H9 (cell line): ENCODE measurements around the gene PPP1R12B. TPM values are rescaled to one million over a fixed set of nuclear protein-coding genes. Genes with fewer than 3 reads are reported as not detected.
A peak's percentile ranks its signal among the peaks of the same experiment; 100 is the strongest.

Source experiments
- DNase-seq: peaks from one replicate; pipeline ENCODE4 v3.0.0-alpha.2; 2017
- H2AFZ ChIP-seq: one replicate; pipeline ENCODE4 v1.6.1; 2013; ENCODE audit warnings: mild to moderate bottlenecking, low read length, control low read depth, moderate library complexity
- H2AK5ac ChIP-seq: 2 replicates; pipeline ENCODE4 v1.6.1; 2013; ENCODE audit warnings: low read length, control low read depth, mixed read lengths; ENCODE audit not compliant: insufficient read length
- H2BK120ac ChIP-seq: one replicate; pipeline ENCODE4 v1.6.1; 2013; ENCODE audit warnings: low read depth, mild to moderate bottlenecking, low read length, control low read depth, inconsistent platforms; ENCODE audit not compliant: poor library complexity, severe bottlenecking
- H2BK12ac ChIP-seq: 2 replicates; pipeline ENCODE4 v1.6.1; 2013; ENCODE audit warnings: low read length, control low read depth, mixed read lengths, low read depth; ENCODE audit not compliant: insufficient read length
- H2BK15ac ChIP-seq: 2 replicates; pipeline ENCODE4 v1.6.1; 2013; ENCODE audit warnings: low read depth, low read length, control low read depth
- H2BK20ac ChIP-seq: one replicate; pipeline ENCODE4 v1.6.1; 2013; ENCODE audit warnings: low read depth, mild to moderate bottlenecking, low read length, control low read depth, inconsistent platforms; ENCODE audit not compliant: poor library complexity, severe bottlenecking
- H2BK5ac ChIP-seq: 2 replicates; pipeline ENCODE4 v1.6.1; 2013; ENCODE audit warnings: low read length, control low read depth, mixed read lengths; ENCODE audit not compliant: insufficient read length
- H3K14ac ChIP-seq: 2 replicates; pipeline ENCODE4 v1.6.1; 2013; ENCODE audit warnings: low read length, control low read depth; ENCODE audit not compliant: insufficient read depth
- H3K18ac ChIP-seq: 2 replicates; pipeline ENCODE4 v1.6.1; 2013; ENCODE audit warnings: low read depth, mild to moderate bottlenecking, mixed read lengths, low read length, control low read depth; ENCODE audit not compliant: insufficient read length
- H3K23ac ChIP-seq: 2 replicates; pipeline ENCODE4 v1.6.1; 2013; ENCODE audit warnings: low read length, control low read depth, mixed read lengths, low read depth; ENCODE audit not compliant: insufficient read length
- H3K23me2 ChIP-seq: 2 replicates; pipeline ENCODE4 v1.6.1; 2013; ENCODE audit warnings: low read depth, mild to moderate bottlenecking, mixed read lengths, low read length, control low read depth; ENCODE audit not compliant: insufficient read length, poor library complexity, severe bottlenecking
- H3K27ac ChIP-seq: 2 replicates; pipeline ENCODE4 v1.5.1; 2013; ENCODE audit warnings: low read length, control low read depth, mixed read lengths, low read depth; ENCODE audit not compliant: insufficient read length
- H3K27me3 ChIP-seq: 2 replicates; pipeline ENCODE4 v1.6.1; 2013; ENCODE audit warnings: low read length, control low read depth, inconsistent platforms; ENCODE audit not compliant: insufficient read depth
- H3K4ac ChIP-seq: 2 replicates; pipeline ENCODE4 v1.6.1; 2013; ENCODE audit warnings: low read depth, mild to moderate bottlenecking, control low read depth, inconsistent platforms, low read length, moderate library complexity
- H3K4me1 ChIP-seq: 2 replicates; pipeline ENCODE4 v1.6.1; 2013; ENCODE audit warnings: low read length, control low read depth, inconsistent platforms; ENCODE audit not compliant: insufficient read depth
- H3K4me2 ChIP-seq: 2 replicates; pipeline ENCODE4 v1.6.1; 2013; ENCODE audit warnings: low read length, control low read depth, mixed read lengths; ENCODE audit not compliant: insufficient read length, insufficient read depth
- H3K56ac ChIP-seq: 2 replicates; pipeline ENCODE4 v1.6.1; 2013; ENCODE audit warnings: low read depth, mild to moderate bottlenecking, mixed read lengths, low read length, control low read depth; ENCODE audit not compliant: insufficient read length
- H3K79me1 ChIP-seq: 2 replicates; pipeline ENCODE4 v1.6.1; 2013; ENCODE audit warnings: low read depth, mild to moderate bottlenecking, moderate library complexity, low read length, control low read depth, inconsistent platforms; ENCODE audit not compliant: insufficient read depth, poor library complexity, severe bottlenecking
- H3K79me2 ChIP-seq: 2 replicates; pipeline ENCODE4 v1.6.1; 2013; ENCODE audit warnings: low read length, control low read depth, inconsistent platforms; ENCODE audit not compliant: insufficient read depth
- H3K9ac ChIP-seq: 2 replicates; pipeline ENCODE4 v1.6.1; 2013; ENCODE audit warnings: low read length, control low read depth, mixed read lengths; ENCODE audit not compliant: insufficient read length; ENCODE audit errors: extremely low read depth
- H3K9me3 ChIP-seq: one replicate; pipeline ENCODE4 v1.6.1; 2013; ENCODE audit warnings: low read depth, low read length, inconsistent platforms; ENCODE audit not compliant: control insufficient read depth
- H3T11ph ChIP-seq: one replicate; pipeline ENCODE4 v1.6.1; 2013; ENCODE audit warnings: mild to moderate bottlenecking, low read length, control low read depth, inconsistent platforms
- H4K20me1 ChIP-seq: one replicate; pipeline ENCODE4 v1.6.1; 2013; ENCODE audit not compliant: control insufficient read depth, insufficient read length, insufficient read depth
- H4K5ac ChIP-seq: 2 replicates; pipeline ENCODE4 v1.6.1; 2013; ENCODE audit warnings: low read depth, mild to moderate bottlenecking, mixed read lengths, low read length, control low read depth; ENCODE audit not compliant: insufficient read length
- H4K8ac ChIP-seq: replicated peaks from 2 replicates; pipeline ENCODE4 v1.6.1; 2013; ENCODE audit warnings: low read length, control low read depth, mixed read lengths, low read depth; ENCODE audit not compliant: insufficient read length
- H4K91ac ChIP-seq: 2 replicates; pipeline ENCODE4 v1.6.1; 2013; ENCODE audit warnings: low read depth, mild to moderate bottlenecking, moderate library complexity, mixed read lengths, low read length, control low read depth; ENCODE audit not compliant: insufficient read length
- H3K27ac Mint-ChIP-seq, 3 experiments: 2 replicates in 2 of 3; 3 replicates in 1 of 3; pipeline ENCODE4 v1.8.0; 2020 to 2021; ENCODE audit warnings: mixed read lengths in 3 of 3, mild to moderate bottlenecking in 1 of 3, moderate library complexity in 1 of 3
- H3K27me3 Mint-ChIP-seq: 2 replicates; pipeline ENCODE4 v1.8.0; 2021; ENCODE audit warnings: low read depth, mild to moderate bottlenecking, moderate library complexity, mixed read lengths
- H3K36me3 Mint-ChIP-seq, 3 experiments: 2 replicates in 2 of 3; 3 replicates in 1 of 3; pipeline ENCODE4 v1.8.0; 2020 to 2021; ENCODE audit warnings: low read depth in 3 of 3, mixed read lengths in 3 of 3; ENCODE audit not compliant: insufficient read depth in 1 of 3
- H3K4me1 Mint-ChIP-seq, 2 experiments: 2 replicates each; pipeline ENCODE4 v1.8.0; 2020; ENCODE audit warnings: mixed read lengths in 2 of 2
- H3K4me3 Mint-ChIP-seq, 2 experiments: 2 replicates in 1 of 2; 3 replicates in 1 of 2; pipeline ENCODE4 v1.8.0; 2020 to 2021; ENCODE audit warnings: mild to moderate bottlenecking in 2 of 2, mixed read lengths in 2 of 2, moderate library complexity in 1 of 2
- H3K9me3 Mint-ChIP-seq, 2 experiments: 2 replicates in 1 of 2; 3 replicates in 1 of 2; pipeline ENCODE4 v1.8.0; 2020; ENCODE audit warnings: mild to moderate bottlenecking in 2 of 2, mixed read lengths in 2 of 2, moderate library complexity in 1 of 2
- CTCF ChIP-seq: fragments of 200-600 bp; sonication (generic); conservative IDR thresholded peaks from 3 replicates; pipeline ENCODE4 v1.8.0; 2021; ENCODE audit warnings: antibody characterized with exemption, mild to moderate bottlenecking
- WGBS: extraction: QIAGEN DNeasy Blood & Tissue Kit; methylation state at CpG from one replicate; pipeline ENCODE4 v1.1.7; 2013; ENCODE audit warnings: missing lambda C conversion rate, low lambda C conversion rate, mixed read lengths; ENCODE audit not compliant: insufficient read length; ENCODE audit errors: extremely low coverage; 5-methylcytosine and 5-hydroxymethylcytosine counted together
- total RNA-seq: library from RNA; stranded (reverse); gene quantifications from 2 replicates; pipeline ENCODE4 v1.2.1, GENCODE V29; 2021

The PPP1R12B gene
- total RNA-seq, 1 experiment from 2014 or later: 12.9 TPM

- Mint-ChIP-seq H3K27ac (no peak overlapping the region), H3K9me3 (no peaks in the 10 kb centered on the region), H3K4me1 (peaks cover 38 to 41% of the 10 kb centered on the region in 2 experiments), H3K4me3 (no peak overlapping the region), H3K36me3 (no peaks in the 10 kb centered on the region), H3K27me3 (no peaks in the 10 kb centered on the region)
- no peak overlapping the region for H3K27ac ChIP-seq
- TF ChIP-seq CTCF: peak; percentile 92
- no peaks in the 10 kb centered on the region for H3K79me2 ChIP-seq
- H3K23me2 ChIP-seq: no peaks in the 10 kb centered on the region
- H3K4ac ChIP-seq: no peak overlapping the region
- H3K4me1 ChIP-seq: peaks cover 18% of the 10 kb centered on the region; the same call in 1 of the 2 replicates
- H3K18ac ChIP-seq: no peak overlapping the region
- no peak overlapping the region for H4K8ac ChIP-seq
- H3K9me3 ChIP-seq: no peaks in the 10 kb centered on the region
- H2BK120ac ChIP-seq: no peak overlapping the region
- H3K9ac ChIP-seq: no peak overlapping the region
- no peak overlapping the region for H2BK15ac ChIP-seq
- no peaks in the 10 kb centered on the region for H3K79me1 ChIP-seq
- DNase-seq: no peak
- H3K4me2 ChIP-seq: no peak overlapping the region
- no peak overlapping the region for H2AFZ ChIP-seq
- no peak overlapping the region for H3K14ac ChIP-seq
- H4K5ac ChIP-seq: no peak overlapping the region
- no peak overlapping the region for H2BK5ac ChIP-seq
- H3K23ac ChIP-seq: no peak overlapping the region
- no peak overlapping the region for H2AK5ac ChIP-seq
- no peak overlapping the region for H3K56ac ChIP-seq
- no CpG with 5 or more reads among the region's 3 CpGs for WGBS
- H4K20me1 ChIP-seq: no peaks in the 10 kb centered on the region
- H3T11ph ChIP-seq: no peak overlapping the region
- H4K91ac ChIP-seq: no peak overlapping the region
- no peaks in the 10 kb centered on the region for H3K27me3 ChIP-seq
- H2BK12ac ChIP-seq: no peak overlapping the region
- no peak overlapping the region for H2BK20ac ChIP-seq
Measured at GRCh38 chr1:202571719-202572339, 223.3 kb downstream of the PPP1R12B start.
